Lower leg skin (tissue), 3 donors: ENCODE data around the gene OR6C76.
"Not testable (repeated sequence)": the region's sequence is repeated elsewhere in the genome, so short reads cannot be mapped to it uniquely, and the experiment has no call there.

Source experiments
- CTCF ChIP-seq, 3 donors: fragments of 450-650 bp; IDR thresholded peaks; one replicate each; pipeline ENCODE4 v1.5.1; 2016; ENCODE audit warnings: antibody characterized with exemption in 3 of 3, mild to moderate bottlenecking in 3 of 3, moderate library complexity in 2 of 3
- POLR2A ChIP-seq, 2 donors: fragments of 450-650 bp; IDR thresholded peaks; one replicate each; pipeline ENCODE4 v1.6.1; 2016 to 2017; ENCODE audit warnings: antibody characterized with exemption in 2 of 2, mild to moderate bottlenecking in 1 of 2, moderate library complexity in 1 of 2

- not testable (repeated sequence) for TF ChIP-seq POLR2A, CTCF (IDR thresholded peaks at IDR 0.05)
Measured at GRCh38 chr12:55441233-55441632, 15.2 kb downstream of the OR6C76 start.
